Muscle layer of colon (tissue), 2 donors: ENCODE measurements around the gene CACNA1H.
"Not testable (repeated sequence)": the region's sequence is repeated elsewhere in the genome, so short reads cannot be mapped to it uniquely, and the experiment has no call there.

ENCODE experiments used
- H3K27ac ChIP-seq: one replicate; pipeline ENCODE4 v1.7.0; 2013; ENCODE audit warnings: low read depth, mild to moderate bottlenecking, low read length, moderate library complexity
- H3K27me3 ChIP-seq, 2 donors: one replicate each; pipeline ENCODE4 v1.7.0; 2013; ENCODE audit warnings: low read length in 2 of 2, mild to moderate bottlenecking in 2 of 2; ENCODE audit not compliant: insufficient read depth in 2 of 2, control insufficient read depth in 1 of 2
- H3K36me3 ChIP-seq: one replicate; pipeline ENCODE4 v1.7.0; 2013; ENCODE audit warnings: mild to moderate bottlenecking, low read length; ENCODE audit not compliant: insufficient read depth
- H3K4me1 ChIP-seq: one replicate; pipeline ENCODE4 v1.7.0; 2013; ENCODE audit warnings: mild to moderate bottlenecking, low read length; ENCODE audit not compliant: insufficient read depth
- H3K4me3 ChIP-seq, 2 donors: one replicate each; pipeline ENCODE4 v1.7.0; 2013; ENCODE audit warnings: low read length in 2 of 2, low read depth in 1 of 2, mild to moderate bottlenecking in 1 of 2, moderate library complexity in 1 of 2
- H3K9ac ChIP-seq: one replicate; pipeline ENCODE4 v1.7.0; 2013; ENCODE audit warnings: low read length
- H3K9me3 ChIP-seq: one replicate; pipeline ENCODE4 v1.7.0; 2013; ENCODE audit warnings: mild to moderate bottlenecking, low read length
- donor health status: abdominal sarcoma.
- donor health status: Adenocarcinoma of cecum.

CACNA1H gene

DNA sequence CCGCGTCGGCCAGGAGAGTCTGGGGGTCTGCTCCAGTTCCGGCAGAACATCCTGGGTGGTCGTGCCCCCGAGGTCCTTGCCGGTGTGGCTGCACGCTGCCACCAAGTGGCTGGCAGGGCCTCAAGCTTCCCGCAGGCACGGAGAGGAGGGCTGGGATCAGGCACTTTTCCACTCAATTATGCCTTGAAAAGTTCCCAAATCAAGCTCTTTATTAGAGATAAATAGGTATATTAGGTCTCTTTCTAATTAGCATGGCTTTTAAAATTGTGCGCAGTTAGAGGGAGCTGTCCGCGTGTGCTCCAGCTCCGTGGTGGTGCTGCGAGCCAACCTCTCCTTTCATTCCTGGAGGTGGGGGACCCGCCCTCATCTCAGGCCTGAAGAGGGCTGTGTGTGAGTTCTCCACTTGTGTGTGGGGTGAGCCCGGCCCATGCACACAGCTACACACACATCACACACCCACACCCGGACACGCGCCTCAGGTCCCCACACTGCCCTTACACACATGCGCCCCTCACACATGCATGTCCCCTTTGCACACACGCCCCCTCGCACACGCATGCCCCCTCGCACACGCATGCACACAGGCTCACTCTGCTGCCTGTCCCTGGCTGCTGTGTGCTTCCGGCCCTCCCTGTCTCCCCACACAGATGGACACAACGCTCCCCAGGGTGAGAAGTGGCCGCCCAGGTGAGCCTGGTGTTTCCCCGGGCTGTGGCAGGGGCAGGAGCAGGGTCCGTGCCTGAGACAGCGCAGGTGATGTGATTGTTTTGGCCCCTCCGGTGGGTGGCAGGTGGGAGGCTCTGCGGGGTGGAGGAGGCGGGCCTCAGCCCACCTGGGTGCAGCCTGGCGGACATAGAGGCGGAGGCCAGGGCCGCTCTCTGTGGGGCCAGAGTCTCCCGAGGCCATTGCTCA lies 28.8 kb downstream of the CACNA1H start:
- H3K4me1 ChIP-seq, result peaks cover 57% of the 10 kb centered on the region
- no peaks in the 10 kb centered on the region for H3K27me3 ChIP-seq
- peak overlapping the region; percentile 93 for H3K27ac ChIP-seq
- H3K4me3 ChIP-seq, result peak overlapping the region in 1 of 2 donors; percentile 16
- peaks cover 3% of the 10 kb centered on the region for H3K36me3 ChIP-seq
- H3K9ac ChIP-seq, result no peak overlapping the region
- H3K9me3 ChIP-seq, result no peaks in the 10 kb centered on the region

DNA sequence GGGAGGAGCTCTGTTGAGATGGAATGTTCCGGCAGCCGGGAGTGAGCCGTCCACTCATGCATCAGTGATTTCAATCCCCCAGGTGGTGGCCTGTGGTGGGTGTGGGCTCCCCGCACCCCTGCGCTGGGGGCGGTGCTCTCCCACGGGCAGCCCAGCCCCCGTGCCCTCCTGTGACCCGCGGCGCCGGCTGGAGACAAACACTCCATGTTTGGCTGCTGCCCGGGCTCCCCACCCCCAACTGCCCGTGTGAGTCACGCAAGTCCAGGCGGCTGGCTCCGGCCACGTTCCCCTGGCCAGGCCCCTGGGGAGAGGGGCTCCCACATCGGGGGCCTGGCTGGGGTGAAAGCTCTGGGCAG lies 29.4 kb downstream of the CACNA1H start:
- Histone ChIP-seq H3K4me3 (peak overlapping the region in 1 of 2 donors; percentile 8), H3K27me3 (no peaks in the 10 kb centered on the region), H3K27ac (peak overlapping the region; percentile 93), H3K36me3 (peaks cover 3% of the 10 kb centered on the region), H3K4me1 (peaks cover 54% of the 10 kb centered on the region), H3K9me3 (no peaks in the 10 kb centered on the region), H3K9ac (no peak overlapping the region)

DNA sequence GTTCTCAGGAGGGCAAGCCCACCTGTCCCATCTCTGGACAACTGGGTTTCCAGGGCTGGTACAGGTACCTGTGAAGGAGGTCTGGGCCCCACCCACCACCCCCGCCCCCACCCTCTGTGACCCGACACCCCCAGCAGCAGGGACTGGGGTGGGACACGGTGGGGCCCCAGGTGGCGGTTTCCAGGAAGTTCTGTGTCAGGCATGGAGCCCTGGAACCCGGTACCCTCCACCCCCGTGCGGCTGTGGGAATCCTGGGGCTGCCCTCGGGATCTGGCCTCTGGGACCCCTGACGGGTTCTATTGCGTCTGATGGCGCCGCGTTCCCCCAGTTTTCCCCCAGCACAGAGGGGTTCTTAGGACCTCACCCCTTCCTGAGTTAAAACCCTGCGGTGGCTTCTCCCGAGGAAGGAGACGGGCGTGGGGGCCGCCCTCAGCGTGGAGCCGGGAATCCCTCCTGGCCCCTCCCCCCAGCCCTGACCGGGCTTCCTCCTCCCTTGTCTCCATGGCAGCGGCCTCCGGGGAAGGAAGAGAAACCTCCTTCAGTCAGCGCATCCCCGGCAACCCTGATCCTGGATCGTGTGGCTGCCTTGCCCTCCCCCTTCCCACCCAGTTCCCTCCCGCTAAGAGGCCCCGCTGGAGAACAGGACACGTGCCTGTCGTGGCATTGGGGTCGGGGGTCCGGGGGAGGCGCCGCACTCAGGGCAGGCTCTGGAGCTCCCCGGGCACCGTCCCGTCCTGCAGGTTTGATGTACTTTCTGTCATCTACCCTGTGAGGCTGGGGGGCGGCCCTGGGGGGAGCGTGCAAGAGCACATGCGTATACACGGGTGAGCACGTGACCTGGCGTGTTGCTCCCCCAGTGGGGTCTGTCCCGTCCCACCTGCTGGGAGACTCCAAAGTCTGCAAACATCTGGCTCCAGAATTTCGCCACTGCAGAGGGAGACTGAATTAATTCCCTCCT lies 30.3 kb downstream of the CACNA1H start:
- Histone ChIP-seq H3K9me3 (no peaks in the 10 kb centered on the region), H3K27ac (peak overlapping the region; percentile 93), H3K36me3 (peaks cover 3% of the 10 kb centered on the region), H3K9ac (no peak overlapping the region), H3K4me1 (peaks cover 54% of the 10 kb centered on the region), H3K4me3 (no peak overlapping the region), H3K27me3 (no peaks in the 10 kb centered on the region)

DNA sequence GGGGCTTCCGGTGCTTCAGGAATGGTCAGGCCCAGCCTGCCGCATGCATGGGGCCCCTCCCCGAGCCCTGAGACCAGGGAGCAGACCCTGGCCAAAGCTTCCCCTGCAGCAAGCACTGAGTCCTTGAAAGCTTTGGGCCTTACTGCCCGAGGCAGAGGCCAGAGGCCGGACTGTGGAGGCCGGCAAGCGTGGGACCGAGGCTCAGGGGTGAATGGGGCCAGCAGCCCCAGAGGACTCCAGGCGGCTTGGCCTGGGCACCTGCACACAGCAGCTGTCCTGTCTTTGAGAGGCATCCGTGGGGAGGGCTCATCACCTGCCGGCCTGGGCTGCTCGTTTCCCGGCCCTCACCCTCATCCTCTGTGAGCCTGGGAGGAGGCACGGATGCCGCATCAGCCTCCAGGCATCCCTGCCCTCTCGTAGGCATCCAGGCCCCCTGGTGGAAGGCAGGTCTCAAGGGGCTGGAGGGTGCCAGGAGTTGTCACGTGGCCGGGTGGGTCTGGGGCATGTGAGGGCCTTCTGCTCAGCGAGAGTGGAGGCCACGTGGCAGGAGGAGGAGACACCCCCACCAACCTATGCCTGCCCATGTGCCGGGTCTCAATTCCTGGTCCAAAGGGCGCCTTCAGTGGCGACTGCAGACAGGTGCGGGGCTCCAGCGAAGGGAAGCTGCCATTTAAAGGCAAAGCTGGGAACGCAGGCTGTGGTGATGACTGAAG lies 31.4 kb downstream of the CACNA1H start:
- Histone ChIP-seq H3K36me3 (peaks cover 3% of the 10 kb centered on the region), H3K9ac (no peak overlapping the region), H3K27me3 (no peaks in the 10 kb centered on the region), H3K4me1 (peaks cover 54% of the 10 kb centered on the region), H3K4me3 (no peak overlapping the region), H3K27ac (peak overlapping the region; percentile 68), H3K9me3 (no peaks in the 10 kb centered on the region)

DNA sequence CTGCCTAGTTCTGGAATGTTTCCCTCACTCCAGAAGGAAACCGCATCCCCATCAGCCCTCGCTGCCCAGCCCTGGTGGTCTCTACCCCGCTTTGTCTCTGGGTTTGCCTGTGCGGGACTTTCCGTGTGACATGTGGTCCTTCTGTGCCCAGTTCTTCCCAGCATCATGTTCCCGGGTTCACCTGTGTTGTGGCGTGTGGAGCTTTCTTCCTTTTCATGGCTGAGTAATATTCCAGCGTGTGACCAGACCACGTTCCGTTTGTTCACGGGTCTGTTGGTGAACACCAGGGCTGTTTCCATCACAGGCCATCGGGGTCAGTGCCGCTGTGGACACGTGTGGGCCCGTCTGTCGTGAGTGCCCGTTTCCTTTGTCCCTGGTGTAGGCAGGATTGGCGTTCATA lies 32.1 kb downstream of the CACNA1H start:
- Histone ChIP-seq H3K9me3 (no peaks in the 10 kb centered on the region), H3K27ac (peak overlapping the region; percentile 7), H3K4me1 (peaks cover 52% of the 10 kb centered on the region), H3K9ac (no peak overlapping the region), H3K4me3 (no peak overlapping the region), H3K36me3 (peaks cover 3% of the 10 kb centered on the region), H3K27me3 (no peaks in the 10 kb centered on the region)

DNA sequence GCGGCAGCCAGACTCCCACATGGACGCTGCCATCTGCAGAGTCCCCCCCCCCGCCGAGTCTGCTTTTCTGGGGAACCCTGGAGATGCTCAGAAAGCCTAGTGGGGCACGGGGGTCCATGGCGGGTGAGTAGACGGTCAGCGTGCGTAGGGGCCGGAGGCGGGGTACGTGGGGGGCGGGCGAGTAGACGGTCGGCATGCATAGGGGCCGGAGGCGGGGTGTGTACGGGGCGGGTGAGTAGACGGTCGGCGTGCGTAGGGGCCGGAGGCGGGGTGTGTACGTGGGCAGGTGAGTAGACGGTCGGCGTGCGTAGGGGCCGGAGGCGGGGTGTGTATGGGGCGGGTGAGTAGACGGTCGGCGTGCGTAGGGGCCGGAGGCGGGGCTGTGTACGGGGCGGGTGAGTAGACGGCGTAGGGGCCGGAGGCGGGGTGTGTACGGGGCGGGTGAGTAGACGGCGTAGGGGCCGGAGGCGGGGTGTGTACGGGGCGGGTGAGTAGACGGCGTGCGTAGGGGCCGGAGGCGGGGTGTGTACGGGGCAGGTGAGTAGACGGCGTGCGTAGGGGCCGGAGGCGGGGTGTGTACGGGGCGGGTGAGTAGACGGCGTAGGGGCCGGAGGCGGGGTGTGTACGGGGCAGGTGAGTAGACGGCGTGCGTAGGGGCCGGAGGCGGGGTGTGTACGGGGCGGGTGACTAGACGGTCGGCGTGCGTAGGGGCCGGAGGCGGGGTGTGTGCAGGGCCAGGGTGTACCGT lies 32.7 kb downstream of the CACNA1H start:
- not testable (repeated sequence) for H3K9ac ChIP-seq, H3K36me3 ChIP-seq, H3K27me3 ChIP-seq, H3K9me3 ChIP-seq, H3K4me3 ChIP-seq
- H3K27ac ChIP-seq, result peak overlapping the region; percentile 7
- H3K4me1 ChIP-seq, result peaks cover 45% of the 10 kb centered on the region

DNA sequence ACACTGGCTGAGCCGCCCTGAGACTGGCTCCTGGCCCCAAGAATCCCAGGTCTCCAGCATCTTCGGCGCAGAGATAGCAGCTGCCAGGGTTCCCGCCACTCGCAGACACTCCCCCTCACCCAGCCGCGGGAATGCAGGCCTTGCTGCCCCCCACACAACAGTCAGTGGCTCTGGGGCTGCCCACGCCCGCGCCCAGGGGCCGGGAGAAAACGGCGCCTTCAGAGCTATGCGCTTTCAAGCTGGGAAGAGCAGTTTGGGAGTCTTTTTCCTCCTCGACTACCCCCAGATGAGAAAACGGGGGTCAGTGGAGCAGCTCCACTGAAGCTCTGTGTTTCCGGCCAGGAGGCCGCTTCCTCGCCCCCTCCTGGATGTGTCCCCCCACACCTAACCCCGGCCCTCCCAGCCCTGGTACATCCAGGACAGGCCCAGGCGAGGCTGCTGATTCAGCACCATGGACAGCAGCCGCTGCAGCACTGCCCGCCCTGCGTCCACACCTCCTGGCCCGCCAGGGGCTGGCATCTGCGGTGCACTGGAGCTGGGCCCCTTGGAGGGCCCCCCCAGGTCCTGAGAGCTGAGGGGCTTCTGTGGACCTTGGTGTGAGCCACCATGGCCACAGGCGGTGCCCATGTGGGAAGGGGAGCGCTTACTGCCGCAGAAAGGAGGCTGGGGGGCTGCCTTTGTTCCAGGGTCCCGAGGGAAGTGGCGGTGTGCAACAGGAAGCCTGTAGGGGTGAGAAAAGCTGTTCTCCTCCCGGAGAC lies 35.7 kb downstream of the CACNA1H start:
- Histone ChIP-seq H3K27ac (no peak overlapping the region), H3K9ac (no peak overlapping the region), H3K9me3 (no peaks in the 10 kb centered on the region), H3K4me1 (peaks cover 33% of the 10 kb centered on the region), H3K27me3 (no peaks in the 10 kb centered on the region), H3K4me3 (no peak overlapping the region), H3K36me3 (peaks cover 3% of the 10 kb centered on the region)

DNA sequence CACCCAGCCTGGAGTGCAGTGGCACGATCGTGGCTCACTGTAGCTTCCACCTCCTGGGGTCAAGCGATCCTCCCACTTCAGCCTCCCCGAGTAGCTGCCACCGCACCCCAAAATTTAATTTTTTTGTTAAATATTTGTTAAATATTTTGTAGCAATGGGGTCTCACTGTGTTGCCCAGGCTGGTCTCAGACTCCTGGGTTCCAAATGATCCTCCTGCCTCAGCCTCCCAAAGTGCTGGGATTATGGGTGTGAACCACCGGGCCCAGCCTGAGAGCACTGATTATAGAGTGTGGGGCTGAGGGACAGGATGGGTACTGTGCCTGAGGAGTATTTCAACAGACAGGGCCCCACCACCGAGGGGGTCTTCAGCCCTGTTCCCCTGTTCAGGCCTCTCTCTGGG lies 36.5 kb downstream of the CACNA1H start:
- Histone ChIP-seq H3K4me1 (peaks cover 33% of the 10 kb centered on the region), H3K4me3 (no peak overlapping the region), H3K9me3 (no peaks in the 10 kb centered on the region), H3K9ac (no peak overlapping the region), H3K27ac (no peak overlapping the region), H3K27me3 (no peaks in the 10 kb centered on the region), H3K36me3 (peaks cover 3% of the 10 kb centered on the region)

DNA sequence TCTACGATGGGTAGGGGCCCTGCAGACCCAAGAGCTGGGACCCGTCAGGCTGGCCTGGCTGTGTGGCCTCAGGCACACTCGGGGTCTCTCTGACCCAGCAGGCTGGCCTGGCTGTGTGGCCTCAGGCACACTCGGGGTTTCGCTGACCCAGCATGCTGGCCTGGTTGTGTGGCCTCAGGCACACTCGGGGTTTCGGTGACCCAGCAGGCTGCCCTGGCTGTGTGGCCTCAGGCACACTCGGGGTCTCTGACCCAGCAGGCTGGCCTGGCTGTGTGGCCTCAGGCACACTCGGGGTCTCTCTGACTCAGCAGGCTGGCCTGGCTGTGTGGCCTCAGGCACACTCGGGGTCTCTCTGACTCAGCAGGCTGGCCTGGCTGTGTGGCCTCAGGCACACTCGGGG lies 37.9 kb downstream of the CACNA1H start:
- H3K27ac ChIP-seq, H3K4me3 ChIP-seq, H3K36me3 ChIP-seq, H3K9ac ChIP-seq, H3K9me3 ChIP-seq, H3K27me3 ChIP-seq: not testable (repeated sequence)
- peaks cover 25% of the 10 kb centered on the region for H3K4me1 ChIP-seq

DNA sequence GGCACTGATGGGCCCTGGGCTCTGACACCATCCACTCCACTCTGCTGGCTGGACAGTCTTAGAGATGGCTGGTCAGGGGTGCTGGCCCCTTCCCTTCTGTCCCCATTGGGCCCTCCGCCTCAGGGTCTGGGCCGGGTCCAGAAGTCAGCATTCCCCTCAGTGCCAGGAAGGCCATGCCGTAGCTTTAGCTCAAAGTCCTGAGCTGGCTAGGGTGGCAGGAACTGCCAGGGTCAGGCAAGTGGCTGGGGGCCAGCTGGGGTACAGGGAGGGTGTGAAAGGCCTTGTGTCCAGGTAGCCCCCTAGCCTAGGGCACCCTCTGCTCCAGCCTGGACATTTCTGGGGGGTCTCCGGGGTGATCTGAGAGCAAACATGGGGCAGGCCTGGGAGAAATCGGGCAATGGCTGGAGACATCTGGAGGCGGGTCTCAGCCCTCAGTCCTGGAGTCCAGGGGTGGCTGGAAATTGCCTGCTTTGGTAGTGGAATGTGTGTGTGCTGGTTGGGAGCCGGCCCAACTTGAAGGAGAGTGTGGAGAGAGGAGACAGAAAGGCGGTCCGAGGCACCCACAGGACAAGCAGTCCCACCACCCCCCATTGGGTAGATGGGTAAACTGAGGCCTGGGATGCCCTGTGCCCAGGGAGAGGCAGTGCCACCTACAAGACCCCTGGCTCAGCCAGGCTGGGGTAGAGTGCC lies 39.6 kb downstream of the CACNA1H start:
- peak overlapping the region; percentile 68 for H3K27ac ChIP-seq
- no peaks in the 10 kb centered on the region for H3K9me3 ChIP-seq
- no peaks in the 10 kb centered on the region for H3K27me3 ChIP-seq
- peaks cover 25% of the 10 kb centered on the region for H3K4me1 ChIP-seq
- no peak overlapping the region for H3K4me3 ChIP-seq
- no peak overlapping the region for H3K9ac ChIP-seq
- H3K36me3 ChIP-seq, result no peaks in the 10 kb centered on the region
